Measurements from ENCODE around the gene SOD3. TPM values are rescaled to one million over a fixed set of nuclear protein-coding genes. Genes with fewer than 3 reads are reported as not detected.

The SOD3 gene
- total and polyA plus RNA-seq, 9 of the 15 experiments (the other 6 are each of a cell fraction or from before 2014, with no cell fraction given): 0.10 to 0.31 (median 0.24) TPM; not detected in 6

GRCh38 chr4:24840362-24840761 is 45.0 kb downstream of the SOD3 start:
- H3K9me3 ChIP-seq (replicated peaks; ENCODE audit: control insufficient read depth, insufficient read depth, low read depth, low read length): no peaks in the 10 kb centered on the region
- no peaks in the 10 kb centered on the region for H3K79me2 ChIP-seq (ENCODE audit: control insufficient read depth, insufficient read depth, low read length)
- DNase-seq (ENCODE audit: extremely low read depth in 1 of 4, low spot score in 3 of 4) (no peak), ATAC-seq (no peak), FAIRE-seq (no peak)
- no peak overlapping the region for H3K27ac ChIP-seq (ENCODE audit: extremely low read depth, low read depth, low read length)
- no peaks in the 10 kb centered on the region for H4K20me1 ChIP-seq (replicated peaks; ENCODE audit: control insufficient read depth, insufficient read depth, low read length)
- H3K9ac ChIP-seq (ENCODE audit: insufficient read depth in 1 of 2, low read depth in 2 of 2, low read length in 2 of 2): no peak overlapping the region
- no TSS peak for BruUV-seq (replicated peaks)
- WGBS (ENCODE audit: insufficient coverage, low coverage, missing lambda C conversion rate): 0% methylated on average over 5 of the region's 5 CpGs
- H3K27me3 ChIP-seq (ENCODE audit: control insufficient read depth in 2 of 2, insufficient read depth in 2 of 2, low read length in 2 of 2): peaks cover 5 to 47% of the 10 kb centered on the region in 2 experiments; a peak in 4 of 5 replicates
- H2AFZ ChIP-seq (ENCODE audit: low read depth, low read length): no peak overlapping the region
- no peak for TF ChIP-seq SRF (CRISPR knock-in tag; IDR thresholded peaks at IDR 0.05)
- no peak for TF ChIP-seq TCF7L2 (IDR thresholded peaks at IDR 0.05; ENCODE audit: low read depth, low read length)
- no peak for TF ChIP-seq MTA2 (IDR thresholded peaks at IDR 0.05; ENCODE audit: low read depth)
- no peak for TF ChIP-seq HES1 (IDR thresholded peaks at IDR 0.05; ENCODE audit: low read depth)
- no peak for TF ChIP-seq ZMIZ1 (IDR thresholded peaks at IDR 0.05; ENCODE audit: low read depth in 2 of 2, low read length in 2 of 2)
- TF ChIP-seq POLR2AphosphoS2 (IDR thresholded peaks at IDR 0.05; ENCODE audit: low read length): no peak
- ChIA-PET POLR2A (no interaction called here), CTCF (ENCODE audit: low intra/inter-chr PET ratio) (no interaction called here)
- in situ Hi-C loops (cut with MboI): no loop called here
- H3K4me2 ChIP-seq (ENCODE audit: insufficient read depth, low read length): no peak overlapping the region
- H3K4me1 ChIP-seq (replicated peaks in 1 of 2; ENCODE audit: control insufficient read depth in 2 of 2, insufficient read depth in 2 of 2, low read length in 2 of 2): no peaks in the 10 kb centered on the region
- H3K36me3 ChIP-seq (ENCODE audit: control insufficient read depth, insufficient read depth, low read length): no peaks in the 10 kb centered on the region
- intact Hi-C loops (cut with micrococcal nuclease): no loop called here
- no peak overlapping the region for H3K4me3 ChIP-seq
- H3K9me1 ChIP-seq (ENCODE audit: control insufficient read depth, insufficient read depth, low read length): no peaks in the 10 kb centered on the region

Data from K562 (cell line).